Activated CD4-positive, alpha-beta T cell treated with anti-CD3 and anti-CD28 coated beads, Interleukin-2, amount 10 ng/mL, durations not matched to agents 24 days and 14 days (primary cell): ENCODE results near the gene GKAP1. TPM values are rescaled to one million over a fixed set of nuclear protein-coding genes. Genes with fewer than 3 reads are reported as not detected.

Experiments used
- total RNA-seq: library from RNA; stranded (reverse); gene quantifications from 2 replicates; pipeline ENCODE4 v1.2.3, GENCODE V29; 2022

Gene GKAP1
- total RNA-seq, 1 donor from 2014 or later, result 2.3 TPM

Other genes starting within 250 kb of the GKAP1 start
- 4.5 and 5.1 TPM in 2 replicates for gene IDNK, start 194.6 kb downstream of the GKAP1 start, total RNA-seq
- 131 and 144 TPM in 2 replicates for gene UBQLN1, start 109.8 kb downstream of the GKAP1 start, total RNA-seq
- gene KIF27, start 103.7 kb upstream of the GKAP1 start, total RNA-seq, result 2.4 and 2.7 TPM in 2 replicates
- gene HNRNPK, start 162.4 kb upstream of the GKAP1 start, total RNA-seq, result 892 and 897 TPM in 2 replicates
- 28.9 and 29.3 TPM in 2 replicates for gene RMI1, start 163.0 kb upstream of the GKAP1 start, total RNA-seq